T-cell (primary cell): ENCODE measurements around the gene CST11. TPM values are rescaled to one million over a fixed set of nuclear protein-coding genes. Genes with fewer than 3 reads are reported as not detected.

Source experiments
- ATAC-seq, 4 experiments: fragments of 200-7000 bp in 3 of 4; fragments of 150-1000 bp in 1 of 4; cut with Tn5 transposase; replicated peaks in 1 of 4; 1 replicate in 3 of 4; 2 replicates in 1 of 4; pipeline ENCODE4 v1.10.0; 2021; ENCODE audit warnings: moderate library complexity in 3 of 4, mild to moderate bottlenecking in 2 of 4, moderate number of reproducible peaks in 1 of 4
- CTCF ChIA-PET, 2 donors: fragments of 300-600 bp; sonication (Branson Sonifier 250); formaldehyde crosslinking; loops; one replicate each; lab custom pipeline; 2022; ENCODE audit warnings: antibody characterized with exemption in 2 of 2; lab: Charles Lee
- POLR2A ChIA-PET, 2 donors: fragments of 300-600 bp; sonication (Branson Sonifier 250); formaldehyde crosslinking; loops; one replicate each; lab custom pipeline; 2022; ENCODE audit warnings: antibody characterized with exemption in 2 of 2; lab: Charles Lee
- DNase-seq, 35 experiments: peaks; one replicate each; pipeline versions ENCODE4 v3.0.0 to v3.0.0-alpha.2; 2013 to 2023
- H3K27ac ChIP-seq: one replicate; pipeline ENCODE4 v1.5.1; 2013; ENCODE audit warnings: low read length
- H3K27me3 ChIP-seq, 2 experiments: replicated peaks in 1 of 2; 1 replicate in 1 of 2; 2 replicates in 1 of 2; pipeline versions ENCODE4 v1.6.1 to v1.7.0; 2013; ENCODE audit warnings: low read length in 1 of 2, mixed read lengths in 1 of 2; ENCODE audit not compliant: control insufficient read depth in 2 of 2, insufficient read depth in 2 of 2; ENCODE audit errors: extremely low read depth in 1 of 2
- H3K36me3 ChIP-seq, 2 donors: 1 replicate in 1 of 2; 2 replicates in 1 of 2; pipeline versions ENCODE4 v1.6.1 to v1.7.0; 2013; ENCODE audit warnings: low read length in 1 of 2; ENCODE audit not compliant: control insufficient read depth in 2 of 2, insufficient read depth in 1 of 2; ENCODE audit errors: extremely low read depth in 1 of 2
- H3K4me1 ChIP-seq, 2 experiments: 1 replicate in 1 of 2; 2 replicates in 1 of 2; pipeline versions ENCODE4 v1.6.1 to v1.7.0; 2013; ENCODE audit warnings: low read length in 2 of 2, mixed read lengths in 1 of 2; ENCODE audit not compliant: insufficient read depth in 2 of 2, control insufficient read depth in 1 of 2; ENCODE audit errors: extremely low read depth in 1 of 2
- H3K4me3 ChIP-seq, 2 donors: 1 replicate in 1 of 2; 2 replicates in 1 of 2; pipeline versions ENCODE4 v1.5.1 to v1.7.0; 2013; ENCODE audit warnings: mild to moderate bottlenecking in 2 of 2, low read length in 1 of 2, moderate library complexity in 1 of 2; ENCODE audit not compliant: control insufficient read depth in 1 of 2; ENCODE audit errors: extremely low read depth in 1 of 2
- H3K9me3 ChIP-seq: 2 replicates; pipeline ENCODE4 v1.7.0; 2013
- H3K27ac Mint-ChIP-seq, 2 donors: one replicate each; pipeline ENCODE4 v1.8.0; 2020 to 2021; ENCODE audit warnings: mild to moderate bottlenecking in 2 of 2, mixed read lengths in 2 of 2
- H3K27me3 Mint-ChIP-seq, 2 donors: one replicate each; pipeline ENCODE4 v1.8.0; 2021 to 2022; ENCODE audit warnings: mixed read lengths in 2 of 2
- H3K36me3 Mint-ChIP-seq: one replicate; pipeline ENCODE4 v1.8.0; 2021; ENCODE audit warnings: mixed read lengths
- H3K4me1 Mint-ChIP-seq, 3 donors: one replicate each; pipeline ENCODE4 v1.8.0; 2020 to 2022; ENCODE audit warnings: mixed read lengths in 3 of 3, mild to moderate bottlenecking in 1 of 3
- H3K4me3 Mint-ChIP-seq, 3 donors: one replicate each; pipeline ENCODE4 v1.8.0; 2020 to 2022; ENCODE audit warnings: mild to moderate bottlenecking in 3 of 3, mixed read lengths in 3 of 3, moderate library complexity in 3 of 3
- H3K9me3 Mint-ChIP-seq, 3 donors: one replicate each; pipeline ENCODE4 v1.8.0; 2020 to 2022; ENCODE audit warnings: mixed read lengths in 3 of 3
- WGBS: methylation state at CpG from one replicate; pipeline ENCODE4 v1.1.5; 2013; ENCODE audit warnings: missing lambda C conversion rate; ENCODE audit not compliant: insufficient coverage; 5-methylcytosine and 5-hydroxymethylcytosine counted together
- total RNA-seq, 35 experiments: library from RNA in 6 of 35; stranded (reverse) in 6 of 35; fragments of 120-200 nt in 1 of 35; gene quantifications; one replicate each; pipeline versions ENCODE4 v1.2.1 to v1.2.4 and lab custom pipeline; 2013 to 2026

The CST11 gene
- total RNA-seq, 5 donors from 2014 or later (not counting 1 experiment from before 2014, with no cell fraction given) = not detected

DNA sequence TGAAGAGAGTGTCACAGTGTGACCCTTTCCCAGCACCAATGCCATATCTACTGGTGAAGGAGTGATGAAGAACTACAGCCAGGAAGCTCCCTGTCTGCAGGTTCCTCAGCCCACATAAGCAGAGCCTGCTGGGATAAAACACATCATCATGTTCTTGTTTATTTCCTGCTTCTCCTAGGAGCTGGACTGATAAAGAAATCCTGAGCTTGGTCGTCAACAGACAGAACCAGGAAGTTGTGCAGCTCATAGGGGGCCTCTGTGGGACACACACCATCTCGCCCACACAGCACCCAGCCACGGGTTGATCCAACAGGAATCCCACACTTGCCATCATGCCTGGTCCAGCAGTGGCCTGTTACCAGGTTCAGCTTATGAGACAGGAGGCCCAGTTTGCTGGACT, 16.0 kb downstream of the CST11 start:
- H3K4me1 ChIP-seq = no peaks in the 10 kb centered on the region
- no peaks in the 10 kb centered on the region for H3K27me3 Mint-ChIP-seq
- ATAC-seq (no peak), DNase-seq (no peak)
- no peaks in the 10 kb centered on the region for H3K36me3 ChIP-seq
- CTCF ChIA-PET = interaction anchor here in 1 of 2 donors (1.2 kb wide), 1 partner anchor 11 kb away, joined by 7 read pairs; no protein-coding TSS in a partner anchor
- H3K4me3 ChIP-seq = no peak overlapping the region
- no peaks in the 10 kb centered on the region for H3K4me1 Mint-ChIP-seq
- POLR2A ChIA-PET = no interaction called here
- no peak overlapping the region for H3K4me3 Mint-ChIP-seq
- H3K27ac Mint-ChIP-seq = no peak overlapping the region
- WGBS = 56% methylated on average over 3 of the region's 3 CpGs
- H3K9me3 ChIP-seq = no peaks in the 10 kb centered on the region
- no peaks in the 10 kb centered on the region for H3K36me3 Mint-ChIP-seq
- no peaks in the 10 kb centered on the region for H3K9me3 Mint-ChIP-seq
- H3K27ac ChIP-seq = no peak overlapping the region
- H3K27me3 ChIP-seq = peaks cover 0 to 1% of the 10 kb centered on the region in 2 experiments

DNA sequence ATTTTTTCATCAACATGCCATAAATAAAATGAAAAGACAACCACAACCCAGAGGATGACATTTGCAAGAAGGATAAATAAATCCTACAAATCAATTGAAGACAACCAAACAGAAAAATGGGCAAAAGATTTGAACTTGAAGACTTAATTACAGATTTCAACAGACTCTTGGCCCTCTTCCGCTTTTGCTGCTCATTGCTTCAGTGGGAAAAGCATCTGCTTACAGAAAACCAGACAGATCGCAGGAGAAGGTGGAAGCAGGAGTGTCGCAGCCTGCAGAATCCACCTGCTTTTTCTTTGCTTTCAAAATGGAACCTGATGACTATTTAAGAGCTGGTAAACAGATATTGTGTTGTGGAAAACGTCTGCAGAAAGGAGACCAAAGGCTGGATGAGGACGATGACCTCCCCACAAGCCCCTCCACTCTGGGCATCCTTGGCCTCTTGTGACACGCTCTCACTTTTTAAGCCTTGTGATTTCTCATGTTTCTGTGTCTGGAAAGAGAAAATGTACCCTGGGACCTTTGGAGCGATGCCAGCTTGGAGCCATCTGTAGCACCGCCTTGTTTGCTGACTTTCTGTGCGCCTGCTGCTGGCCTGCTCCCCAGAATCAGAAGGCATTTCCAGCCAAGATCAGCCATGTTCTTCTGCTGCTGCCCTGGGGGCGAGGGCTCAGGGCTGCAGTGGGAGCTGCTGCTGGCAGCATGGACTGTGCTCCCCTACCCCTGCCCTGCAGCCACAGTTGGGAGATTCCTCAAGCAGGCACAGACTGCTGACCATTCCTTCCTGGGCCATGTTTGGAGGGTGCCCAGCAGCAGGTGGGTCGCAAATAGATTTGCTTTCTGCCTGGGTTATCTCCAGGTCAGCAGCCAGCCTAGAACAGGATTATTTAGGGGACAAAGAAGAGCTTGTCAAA, 16.8 kb downstream of the CST11 start:
- H3K27me3 ChIP-seq = no peaks in the 10 kb centered on the region
- DNase-seq = no peak
- CTCF ChIA-PET = no interaction called here
- no peak overlapping the region for H3K27ac Mint-ChIP-seq
- ATAC-seq = no peak
- H3K4me1 Mint-ChIP-seq = no peaks in the 10 kb centered on the region
- WGBS = 77% methylated on average over 5 of the region's 11 CpGs
- H3K36me3 Mint-ChIP-seq = no peaks in the 10 kb centered on the region
- no peaks in the 10 kb centered on the region for H3K4me1 ChIP-seq
- POLR2A ChIA-PET = no interaction called here
- no peak overlapping the region for H3K4me3 Mint-ChIP-seq
- no peaks in the 10 kb centered on the region for H3K36me3 ChIP-seq
- H3K4me3 ChIP-seq = no peak overlapping the region
- no peaks in the 10 kb centered on the region for H3K9me3 ChIP-seq
- H3K9me3 Mint-ChIP-seq = no peaks in the 10 kb centered on the region
- H3K27ac ChIP-seq = no peak overlapping the region
- H3K27me3 Mint-ChIP-seq = no peaks in the 10 kb centered on the region

DNA sequence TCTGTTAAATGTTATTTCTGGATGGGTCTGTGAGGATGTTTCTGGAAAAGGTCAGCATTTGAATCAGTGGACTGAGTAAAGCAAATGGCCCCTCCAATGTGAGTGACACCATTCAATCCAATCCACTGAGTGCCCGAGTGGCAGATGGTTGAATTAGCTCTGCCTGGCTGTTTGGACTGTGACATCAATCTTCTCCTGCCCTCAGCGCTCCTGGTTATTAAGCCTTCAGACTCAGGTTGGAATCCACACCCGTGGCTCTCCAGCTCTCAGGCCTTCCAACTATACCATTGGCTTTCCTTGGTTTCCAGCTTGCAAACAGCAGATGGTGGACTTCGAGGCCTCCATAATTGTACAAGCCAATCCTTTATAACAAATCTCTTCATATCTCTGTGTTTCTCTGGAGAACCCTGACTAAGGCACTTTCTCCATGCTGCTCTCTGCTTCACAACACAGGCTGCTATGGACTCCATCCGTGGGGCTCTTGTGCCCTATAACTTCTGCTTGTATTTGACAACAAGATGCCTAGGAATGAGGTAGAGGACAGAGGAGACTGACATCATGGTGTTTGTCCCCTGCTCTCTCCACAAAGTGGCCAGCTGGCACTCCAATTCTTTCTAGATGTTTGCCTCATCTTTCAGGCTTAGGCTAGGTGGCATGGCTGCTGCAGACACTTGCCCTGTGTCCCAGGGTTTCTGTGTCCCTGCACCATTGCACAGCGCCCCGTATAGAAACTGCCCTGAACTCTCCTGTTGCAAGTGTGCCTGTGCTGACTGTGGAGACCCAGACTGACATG, 18.0 kb downstream of the CST11 start:
- CTCF ChIA-PET = no interaction called here

DNA sequence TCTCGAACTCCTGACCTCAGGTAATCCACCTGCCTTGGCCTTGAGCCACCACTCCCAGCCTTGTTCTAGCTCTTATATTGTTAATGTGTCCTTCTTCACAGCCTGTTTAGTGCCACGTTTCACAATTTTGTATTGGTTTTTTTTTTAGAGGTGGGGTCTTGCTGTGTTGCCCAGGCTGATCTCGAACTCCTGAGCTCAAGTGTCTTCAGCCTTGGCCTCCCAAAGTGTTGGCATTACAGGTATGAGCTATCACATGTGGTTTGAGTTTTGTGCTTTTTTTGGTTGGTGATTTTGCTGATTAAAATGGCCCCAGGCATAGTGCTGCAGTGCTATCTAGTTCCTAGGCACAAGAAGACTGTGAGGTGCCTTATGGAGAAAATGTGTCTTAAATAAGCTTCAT, 19.0 kb downstream of the CST11 start:
- no peak for ATAC-seq
- Histone ChIP-seq H3K4me3 (no peak overlapping the region), H3K9me3 (no peaks in the 10 kb centered on the region), H3K4me1 (no peaks in the 10 kb centered on the region), H3K27me3 (no peaks in the 10 kb centered on the region), H3K27ac (no peak overlapping the region), H3K36me3 (no peaks in the 10 kb centered on the region)
- no peaks in the 10 kb centered on the region for H3K27me3 Mint-ChIP-seq
- H3K9me3 Mint-ChIP-seq = no peaks in the 10 kb centered on the region
- POLR2A ChIA-PET = no interaction called here
- WGBS = 48% methylated on average over 3 of the region's 3 CpGs
- H3K36me3 Mint-ChIP-seq = no peaks in the 10 kb centered on the region
- no peaks in the 10 kb centered on the region for H3K4me1 Mint-ChIP-seq
- no peak overlapping the region for H3K27ac Mint-ChIP-seq
- no peak overlapping the region for H3K4me3 Mint-ChIP-seq
- CTCF ChIA-PET = no interaction called here
- DNase-seq = no peak

More for the DNA sequence above, 18.0 kb downstream of the CST11 start:
- Mint-ChIP-seq H3K27ac (no peak overlapping the region), H3K4me3 (no peak overlapping the region), H3K9me3 (no peaks in the 10 kb centered on the region), H3K4me1 (no peaks in the 10 kb centered on the region), H3K36me3 (no peaks in the 10 kb centered on the region), H3K27me3 (no peaks in the 10 kb centered on the region)
- H3K27me3 ChIP-seq = no peaks in the 10 kb centered on the region
- no peaks in the 10 kb centered on the region for H3K36me3 ChIP-seq
- POLR2A ChIA-PET = no interaction called here
- H3K9me3 ChIP-seq = no peaks in the 10 kb centered on the region
- no peak overlapping the region for H3K4me3 ChIP-seq
- H3K27ac ChIP-seq = no peak overlapping the region
- ATAC-seq = no peak
- H3K4me1 ChIP-seq = no peaks in the 10 kb centered on the region
- WGBS = 75% methylated on average over 5 of the region's 7 CpGs
- DNase-seq = no peak

DNA sequence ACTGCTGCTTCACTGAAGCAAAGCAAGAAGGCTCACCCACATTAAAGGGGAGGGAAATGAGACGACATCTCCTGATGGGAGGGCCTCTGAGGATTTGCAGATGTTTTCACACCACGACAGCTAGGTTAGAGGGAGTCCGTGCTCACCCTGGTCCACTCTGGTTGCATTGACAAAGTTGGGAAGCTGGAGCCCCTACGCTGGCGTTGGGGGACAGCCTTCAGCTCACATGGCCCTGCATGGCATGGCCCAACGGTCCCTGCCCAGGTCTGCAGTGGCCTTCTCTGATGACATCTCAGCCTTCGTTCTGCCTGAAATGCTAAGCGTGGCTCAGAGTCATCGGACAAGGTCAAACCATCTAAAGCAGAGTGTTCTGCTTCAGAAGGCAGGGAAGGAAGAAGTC, 27.5 kb downstream of the CST11 start:
- no peak overlapping the region for H3K4me3 Mint-ChIP-seq
- ATAC-seq = no peak
- no peaks in the 10 kb centered on the region for H3K9me3 ChIP-seq
- 82% methylated on average over 8 of the region's 9 CpGs for WGBS
- H3K27ac Mint-ChIP-seq = no peak overlapping the region
- ChIA-PET POLR2A (no interaction called here), CTCF (no interaction called here)
- no peaks in the 10 kb centered on the region for H3K36me3 ChIP-seq
- H3K4me1 ChIP-seq = peaks cover 10 to 11% of the 10 kb centered on the region in 2 experiments
- no peaks in the 10 kb centered on the region for H3K36me3 Mint-ChIP-seq
- H3K27me3 Mint-ChIP-seq = peaks cover 0 to 6% of the 10 kb centered on the region in 2 donors
- no peak overlapping the region for H3K27ac ChIP-seq
- H3K27me3 ChIP-seq = peaks cover 0 to 4% of the 10 kb centered on the region in 2 experiments
- peaks cover 8 to 28% (median 19%) of the 10 kb centered on the region in 3 donors for H3K4me1 Mint-ChIP-seq
- no peak for DNase-seq
- no peak overlapping the region for H3K4me3 ChIP-seq
- H3K9me3 Mint-ChIP-seq = no peaks in the 10 kb centered on the region
